Aorta (tissue), 5 donors: ENCODE results near the gene KIF26B. TPM values are rescaled to one million over a fixed set of nuclear protein-coding genes. Genes with fewer than 3 reads are reported as not detected.

ENCODE experiments used
- ATAC-seq: fragments of 200-7000 bp; cut with Tn5 transposase; one replicate; pipeline ENCODE4 v1.9.1; 2022; ENCODE audit warnings: moderate library complexity; ENCODE audit not compliant: low FRiP score
- DNase-seq, 2 donors: peaks; one replicate each; pipeline ENCODE4 v3.0.0-alpha.2; 2020
- H3K27ac ChIP-seq, 2 donors: one replicate each; pipeline ENCODE4 v1.5.1; 2013; ENCODE audit warnings: low read length in 2 of 2, mild to moderate bottlenecking in 2 of 2, moderate library complexity in 2 of 2, control low read depth in 1 of 2, inconsistent platforms in 1 of 2, low read depth in 1 of 2
- H3K27me3 ChIP-seq, 2 donors: one replicate each; pipeline ENCODE4 v1.6.1; 2013; ENCODE audit warnings: control low read depth in 1 of 2, low read length in 1 of 2, mild to moderate bottlenecking in 1 of 2, moderate library complexity in 1 of 2; ENCODE audit not compliant: insufficient read depth in 2 of 2, control insufficient read depth in 1 of 2
- H3K36me3 ChIP-seq, 2 donors: one replicate each; pipeline ENCODE4 v1.6.1; 2013; ENCODE audit warnings: control low read depth in 1 of 2, low read length in 1 of 2, mild to moderate bottlenecking in 1 of 2; ENCODE audit not compliant: insufficient read depth in 2 of 2, control insufficient read depth in 1 of 2
- H3K4me1 ChIP-seq, 2 donors: one replicate each; pipeline ENCODE4 v1.6.1; 2013; ENCODE audit warnings: low read length in 2 of 2, control low read depth in 1 of 2, mild to moderate bottlenecking in 1 of 2, moderate library complexity in 1 of 2; ENCODE audit not compliant: insufficient read depth in 2 of 2, control insufficient read depth in 1 of 2
- H3K4me3 ChIP-seq, 2 donors: one replicate each; pipeline ENCODE4 v1.5.1; 2013; ENCODE audit warnings: low read length in 2 of 2, control low read depth in 1 of 2, mild to moderate bottlenecking in 1 of 2
- H3K9me3 ChIP-seq: one replicate; pipeline ENCODE4 v1.6.1; 2013; ENCODE audit warnings: mild to moderate bottlenecking, low read length; ENCODE audit not compliant: control insufficient read depth
- WGBS, 2 donors: extraction: QIAGEN DNeasy Blood & Tissue Kit; methylation state at CpG; one replicate each; pipeline ENCODE4 v1.1.7; 2013; 5-methylcytosine and 5-hydroxymethylcytosine counted together
- intact Hi-C, 2 donors: fragments of 100-400 bp; cut with DNase I; formaldehyde crosslinking; loops; one replicate each; pipeline versions ENCODE4 v1.14.2 to v1.15.0; 2022
- polyA plus RNA-seq, 2 donors: library from polyadenylated mRNA; stranded (reverse); fragments of 200-250 nt; gene quantifications; one replicate each; pipeline ENCODE4 v1.2.3, GENCODE V29; 2013
- total RNA-seq, 2 donors: library from RNA; stranded (reverse); fragmentation: NEBNext Ultra II Directional; extraction: Animal tissue kit (Norgen Biotek cat#: 25700); gene quantifications; one replicate each; pipeline ENCODE4 v1.2.1, GENCODE V29; 2021
- donor health status: healthy with polysubstance abuse.
- donor health status: Bipolar disorder and iron deficiency.
- donor health status: DM: no; HTN: no; CAD: no.
- donor health status: DM: no; HTN: no; CAD: no.
- donor health status: DM: yes; HTN: yes; CAD: no.

KIF26B gene
- total and polyA plus RNA-seq, 4 donors, result under 0.01 to 0.58 (median 0.30) TPM

GRCh38 chr1:245440922-245441321, 286.1 kb downstream of the KIF26B start:
- Histone ChIP-seq H3K27ac (no peak overlapping the region), H3K4me1 (no peaks in the 10 kb centered on the region), H3K4me3 (no peak overlapping the region), H3K27me3 (peaks cover 0 to 2% of the 10 kb centered on the region in 2 donors), H3K9me3 (peaks cover 2% of the 10 kb centered on the region), H3K36me3 (no peaks in the 10 kb centered on the region)
- ATAC-seq (no peak), DNase-seq (no peak)
- intact Hi-C loops, result no loop called here
- 40 to 48% methylated on average over 7 of the region's 7 CpGs for WGBS, 2 donors

GRCh38 chr1:245441689-245442088, 286.9 kb downstream of the KIF26B start:
- Histone ChIP-seq H3K4me1 (no peaks in the 10 kb centered on the region), H3K9me3 (no peaks in the 10 kb centered on the region), H3K36me3 (no peaks in the 10 kb centered on the region), H3K27ac (no peak overlapping the region), H3K27me3 (no peaks in the 10 kb centered on the region), H3K4me3 (no peak overlapping the region)
- intact Hi-C loops, result no loop called here
- DNase-seq (no peak), ATAC-seq (no peak)
- 24 to 31% methylated on average over 6 of the region's 6 CpGs for WGBS, 2 donors

GRCh38 chr1:245444147-245444828, 289.5 kb downstream of the KIF26B start:
- Histone ChIP-seq H3K27me3 (no peaks in the 10 kb centered on the region), H3K27ac (no peak overlapping the region), H3K9me3 (no peaks in the 10 kb centered on the region), H3K4me3 (no peak overlapping the region), H3K4me1 (no peaks in the 10 kb centered on the region), H3K36me3 (no peaks in the 10 kb centered on the region)
- no peak for DNase-seq
- intact Hi-C loops, result no loop called here
- WGBS, 2 donors, result 43 to 60% methylated on average over 14 of the region's 14 CpGs
- no peak for ATAC-seq

- DNase-seq (no peak), ATAC-seq (no peak)
- no peak overlapping the region for H3K4me3 ChIP-seq
- no peaks in the 10 kb centered on the region for H3K36me3 ChIP-seq
- no peaks in the 10 kb centered on the region for H3K27me3 ChIP-seq
- H3K27ac ChIP-seq, result no peak overlapping the region
- intact Hi-C loops, result no loop called here
- 13 to 28% methylated on average over 5 of the region's 5 CpGs for WGBS, 2 donors
- no peaks in the 10 kb centered on the region for H3K4me1 ChIP-seq
- no peaks in the 10 kb centered on the region for H3K9me3 ChIP-seq
These were observed 290.2 kb downstream of the KIF26B start for GRCh38 chr1:245444945-245445344.

GRCh38 chr1:245448531-245448930, 293.7 kb downstream of the KIF26B start:
- ATAC-seq (no peak), DNase-seq (no peak)
- no peaks in the 10 kb centered on the region for H3K36me3 ChIP-seq
- H3K4me3 ChIP-seq, result no peak overlapping the region
- no peaks in the 10 kb centered on the region for H3K27me3 ChIP-seq
- H3K9me3 ChIP-seq, result no peaks in the 10 kb centered on the region
- intact Hi-C loops, result no loop called here
- H3K4me1 ChIP-seq, result no peaks in the 10 kb centered on the region
- no peak overlapping the region for H3K27ac ChIP-seq
- 41 to 54% methylated on average over 1 of the region's 1 CpG for WGBS, 2 donors

- Histone ChIP-seq H3K9me3 (no peaks in the 10 kb centered on the region), H3K4me1 (no peaks in the 10 kb centered on the region), H3K4me3 (no peak overlapping the region), H3K36me3 (no peaks in the 10 kb centered on the region), H3K27me3 (no peaks in the 10 kb centered on the region), H3K27ac (no peak overlapping the region)
- WGBS, 2 donors, result 6 to 14% methylated on average over 8 of the region's 8 CpGs
- DNase-seq (no peak), ATAC-seq (no peak)
- intact Hi-C loops, result no loop called here
These were observed 294.2 kb downstream of the KIF26B start for GRCh38 chr1:245448975-245449431.

- intact Hi-C loops, result no loop called here
- ATAC-seq (no peak), DNase-seq (no peak)
- Histone ChIP-seq H3K36me3 (no peaks in the 10 kb centered on the region), H3K27ac (no peak overlapping the region), H3K4me3 (no peak overlapping the region), H3K4me1 (no peaks in the 10 kb centered on the region), H3K9me3 (no peaks in the 10 kb centered on the region), H3K27me3 (no peaks in the 10 kb centered on the region)
- WGBS, 2 donors, result 59 to 62% methylated on average over 4 of the region's 4 CpGs
These were observed 298.8 kb downstream of the KIF26B start for GRCh38 chr1:245453541-245453940.

- Histone ChIP-seq H3K27me3 (no peaks in the 10 kb centered on the region), H3K4me1 (no peaks in the 10 kb centered on the region), H3K9me3 (no peaks in the 10 kb centered on the region), H3K27ac (no peak overlapping the region), H3K36me3 (no peaks in the 10 kb centered on the region), H3K4me3 (no peak overlapping the region)
- no peak for DNase-seq
- intact Hi-C loops, result no loop called here
- WGBS, 2 donors, result 73 to 83% methylated on average over 2 of the region's 2 CpGs
- no peak for ATAC-seq
These were observed 299.3 kb downstream of the KIF26B start for GRCh38 chr1:245454051-245454450.

- 81 to 92% methylated on average over 1 of the region's 1 CpG for WGBS, 2 donors
- Histone ChIP-seq H3K27ac (no peak overlapping the region), H3K9me3 (no peaks in the 10 kb centered on the region), H3K4me3 (no peak overlapping the region), H3K4me1 (no peaks in the 10 kb centered on the region), H3K36me3 (no peaks in the 10 kb centered on the region), H3K27me3 (no peaks in the 10 kb centered on the region)
- DNase-seq (no peak), ATAC-seq (no peak)
- intact Hi-C loops, result no loop called here
These were observed 302.8 kb downstream of the KIF26B start for GRCh38 chr1:245457562-245457961.
